HepG2 (cell line): ENCODE data around the gene ENPP7. TPM values are rescaled to one million over a fixed set of nuclear protein-coding genes. Genes with fewer than 3 reads are reported as not detected.

ENCODE experiments used
- DDIT3 ChIP-seq: sonication (generic); formaldehyde crosslinking; IDR thresholded peaks from 2 replicates; pipeline ENCODE4 v1.4.0; 2020; ENCODE audit warnings: mild to moderate bottlenecking, missing genetic modification reagents
- E2F2 ChIP-seq: sonication (generic); formaldehyde crosslinking; IDR thresholded peaks from 2 replicates; pipeline ENCODE4 v1.4.0; 2020; ENCODE audit warnings: missing genetic modification reagents, borderline replicate concordance
- EHMT2 ChIP-seq: fragments of 200-600 bp; sonication (generic); IDR thresholded peaks from 2 replicates; pipeline ENCODE4 v1.7.0; 2017; ENCODE audit warnings: antibody characterized with exemption, low read depth, low read length, borderline replicate concordance
- EP300 ChIP-seq, 3 experiments: sonication (generic) in 1 of 3; formaldehyde crosslinking in 1 of 3; IDR thresholded peaks; 2 replicates each; pipeline versions ENCODE4 v1.5.1 to v1.6.1; 2011 to 2020; ENCODE audit warnings: low read depth in 2 of 3, low read length in 2 of 3, borderline replicate concordance in 1 of 3, improper control_type of control experiment in 1 of 3, mild to moderate bottlenecking in 1 of 3, missing genetic modification reagents in 1 of 3, moderate library complexity in 1 of 3
- HNRNPLL ChIP-seq: fragments of 200-400 bp; formaldehyde crosslinking; IDR thresholded peaks from 2 replicates; pipeline ENCODE4 v1.6.1; 2017; ENCODE audit warnings: mild to moderate bottlenecking, low read depth, low read length; ENCODE audit not compliant: poor library complexity, severe bottlenecking
- HOXD1 ChIP-seq: sonication (generic); formaldehyde crosslinking; IDR thresholded peaks from 2 replicates; pipeline ENCODE4 v1.5.0; 2020; ENCODE audit warnings: missing genetic modification reagents
- ISX ChIP-seq: sonication (generic); formaldehyde crosslinking; conservative IDR thresholded peaks from 2 replicates; pipeline ENCODE4 v1.5.0; 2020; ENCODE audit warnings: missing genetic modification reagents
- KDM2A ChIP-seq: sonication (generic); formaldehyde crosslinking; IDR thresholded peaks from 2 replicates; pipeline ENCODE4 v1.4.0; 2020; ENCODE audit warnings: low read depth, missing genetic modification reagents, borderline replicate concordance
- MBD4 ChIP-seq: IDR thresholded peaks from 2 replicates; pipeline ENCODE4 v1.6.1; 2012; ENCODE audit warnings: low read length, inconsistent platforms, borderline replicate concordance
- MTERF4 ChIP-seq: sonication (generic); formaldehyde crosslinking; IDR thresholded peaks from 2 replicates; pipeline ENCODE4 v1.8.0; 2023; ENCODE audit warnings: mild to moderate bottlenecking, missing genetic modification reagents
- PLSCR1 ChIP-seq: sonication (generic); formaldehyde crosslinking; IDR thresholded peaks from 2 replicates; pipeline ENCODE4 v1.5.0; 2020; ENCODE audit warnings: missing genetic modification reagents, mild to moderate bottlenecking, borderline replicate concordance
- SALL2 ChIP-seq: sonication (generic); formaldehyde crosslinking; IDR thresholded peaks from 2 replicates; pipeline ENCODE4 v1.8.1; 2023; ENCODE audit warnings: mild to moderate bottlenecking, missing genetic modification reagents, inconsistent platforms
- SP4 ChIP-seq: sonication (generic); formaldehyde crosslinking; IDR thresholded peaks from 2 replicates; pipeline ENCODE4 v1.8.1; 2023; ENCODE audit warnings: mild to moderate bottlenecking, missing genetic modification reagents
- SRF ChIP-seq: IDR thresholded peaks from 2 replicates; pipeline ENCODE4 v1.6.1; 2011; ENCODE audit warnings: mild to moderate bottlenecking, low read depth, low read length, moderate library complexity
- ZNF18 ChIP-seq: sonication (generic); formaldehyde crosslinking; IDR thresholded peaks from 2 replicates; pipeline ENCODE4 v1.8.0; 2022; ENCODE audit warnings: mild to moderate bottlenecking, missing genetic modification reagents; ENCODE audit not compliant: insufficient replicate concordance
- ZNF501 ChIP-seq: sonication (generic); formaldehyde crosslinking; IDR thresholded peaks from 2 replicates; pipeline ENCODE4 v1.5.1; 2020; ENCODE audit warnings: mild to moderate bottlenecking, moderate library complexity, missing genetic modification reagents
- ZNF777 ChIP-seq: sonication (generic); formaldehyde crosslinking; IDR thresholded peaks from 2 replicates; pipeline ENCODE4 v1.4.0; 2020; ENCODE audit warnings: missing genetic modification reagents
- polyA plus RNA-seq, 8 experiments: library from polyadenylated mRNA; depleted of rRNA in 3 of 8; stranded (reverse) in 7 of 8; unstranded in 1 of 8; fragments of >200 nt; fragmentation: Illumina TruSeq in 4 of 8; extraction: Trizol in 4 of 8; gene quantifications; 2 replicates each; pipeline versions ENCODE4 v1.2.1 to v1.2.3, GENCODE V29; 2011 to 2016; ENCODE audit warnings: low read depth in 4 of 8, missing spikeins in 1 of 8, mixed read lengths in 1 of 8; ENCODE audit not compliant: insufficient read depth in 1 of 8
- total RNA-seq, 5 experiments: library from RNA; depleted of rRNA; stranded (reverse); fragments of >200 nt; fragmentation: Illumina TruSeq; extraction: Trizol; gene quantifications; 2 replicates each; pipeline ENCODE4 v1.2.3, GENCODE V29; 2016; ENCODE audit warnings: low read depth in 1 of 5
- TF ChIP-seq, protein P1 (sequence below): sonication (generic); formaldehyde crosslinking; IDR thresholded peaks from 2 replicates; pipeline ENCODE4 v1.4.0; 2020; ENCODE audit warnings: missing genetic modification reagents; ENCODE audit errors: not compliant biosample characterization
- TF ChIP-seq, protein P2 (sequence below): sonication (generic); formaldehyde crosslinking; IDR thresholded peaks from 2 replicates; pipeline ENCODE4 v1.4.0; 2020; ENCODE audit warnings: mild to moderate bottlenecking, missing genetic modification reagents

ENPP7 gene
- total and polyA plus RNA-seq, 2 of the 13 experiments (the other 11 are each of a cell fraction or from before 2014, with no cell fraction given) = 1.1 to 2.2 TPM

GRCh38 chr17:79789943-79790804, 59.4 kb downstream of the ENPP7 start (continued):
- no peak for TF ChIP-seq PLSCR1
- TF ChIP-seq MTERF4 (CRISPR knock-in tag) = peak; percentile 86; the same call in 1 of the 2 replicates
- no peak for TF ChIP-seq EHMT2
- TF ChIP-seq SALL2 (CRISPR knock-in tag) = 0 out of 2 replicates have a peak, but pooled peaks have one; percentile 59
- TF ChIP-seq SP4 (CRISPR knock-in tag) = 0 out of 2 replicates have a peak, but pooled peaks have one; percentile 32
- TF ChIP-seq, protein P1, sequence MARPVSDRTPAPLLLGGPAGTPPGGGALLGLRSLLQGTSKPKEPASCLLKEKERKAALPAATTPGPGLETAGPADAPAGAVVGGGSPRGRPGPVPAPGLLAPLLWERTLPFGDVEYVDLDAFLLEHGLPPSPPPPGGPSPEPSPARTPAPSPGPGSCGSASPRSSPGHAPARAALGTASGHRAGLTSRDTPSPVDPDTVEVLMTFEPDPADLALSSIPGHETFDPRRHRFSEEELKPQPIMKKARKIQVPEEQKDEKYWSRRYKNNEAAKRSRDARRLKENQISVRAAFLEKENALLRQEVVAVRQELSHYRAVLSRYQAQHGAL (CRISPR knock-in tag) = peak; percentile 58
- no peak for TF ChIP-seq MBD4
- 0 out of 2 replicates have a peak, but pooled peaks have one; percentile 20 for TF ChIP-seq ZNF501 (CRISPR knock-in tag)
- TF ChIP-seq KDM2A (CRISPR knock-in tag) = 0 out of 2 replicates have a peak, but pooled peaks have one; percentile 21
- TF ChIP-seq EP300 (IDR thresholded peaks at IDR 0.05; ENCODE audit: low read depth in 2 of 2, low read length in 2 of 2) = no peak
- no peak for TF ChIP-seq EP300 (CRISPR knock-in tag; IDR thresholded peaks at IDR 0.05; ENCODE audit: borderline replicate concordance)
- TF ChIP-seq E2F2 (CRISPR knock-in tag) = peak; percentile 67; the same call in 1 of the 2 replicates
- 0 out of 2 replicates have a peak, but pooled peaks have one; percentile 39 for TF ChIP-seq HOXD1 (CRISPR knock-in tag)
- TF ChIP-seq SRF = no peak
- TF ChIP-seq, protein P2, sequence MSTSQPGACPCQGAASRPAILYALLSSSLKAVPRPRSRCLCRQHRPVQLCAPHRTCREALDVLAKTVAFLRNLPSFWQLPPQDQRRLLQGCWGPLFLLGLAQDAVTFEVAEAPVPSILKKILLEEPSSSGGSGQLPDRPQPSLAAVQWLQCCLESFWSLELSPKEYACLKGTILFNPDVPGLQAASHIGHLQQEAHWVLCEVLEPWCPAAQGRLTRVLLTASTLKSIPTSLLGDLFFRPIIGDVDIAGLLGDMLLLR (CRISPR knock-in tag) = no peak
- TF ChIP-seq ISX = 0 out of 2 replicates have a peak, but pooled peaks have one; percentile 29
- peak; percentile 99 for TF ChIP-seq ZNF777 (CRISPR knock-in tag)
- peak; percentile 34 for TF ChIP-seq HNRNPLL
- TF ChIP-seq DDIT3 (CRISPR knock-in tag) = no peak
- no peak for TF ChIP-seq ZNF18 (CRISPR knock-in tag)
